Activated T-helper 1 cell treated with anti-CD3 and anti-CD28 coated beads, Interleukin-12 subunit alpha, Interleukin-12 subunit beta, Interleukin-2, Interleukin-4 antibody, amounts not matched to agents 30 ng/mL and 10 ng/mL and 1 ng/mL, durations not matched to agents 14 hours and 24 hours and 36 hours (primary cell): ENCODE data around the gene GSDMA. TPM values are rescaled to one million over a fixed set of nuclear protein-coding genes. Genes with fewer than 3 reads are reported as not detected.
A peak's percentile ranks its signal among the peaks of the same experiment; 100 is the strongest.

ENCODE experiments used
- DNase-seq: peaks from one replicate; pipeline ENCODE4 v3.0.0; 2021; ENCODE audit warnings: low spot score
- H3K27ac Mint-ChIP-seq: one replicate; pipeline ENCODE4 v1.8.0; 2021; ENCODE audit warnings: mild to moderate bottlenecking, mixed read lengths
- H3K27me3 Mint-ChIP-seq: one replicate; pipeline ENCODE4 v1.8.0; 2022; ENCODE audit warnings: mild to moderate bottlenecking, moderate library complexity, mixed read lengths; ENCODE audit not compliant: insufficient read depth
- H3K36me3 Mint-ChIP-seq: one replicate; pipeline ENCODE4 v1.8.0; 2021; ENCODE audit warnings: low read depth, mixed read lengths
- H3K4me1 Mint-ChIP-seq: one replicate; pipeline ENCODE4 v1.8.0; 2021; ENCODE audit warnings: low read depth, mixed read lengths
- H3K4me3 Mint-ChIP-seq: one replicate; pipeline ENCODE4 v1.8.0; 2021; ENCODE audit warnings: mild to moderate bottlenecking, moderate library complexity, mixed read lengths
- H3K9me3 Mint-ChIP-seq: one replicate; pipeline ENCODE4 v1.8.0; 2021; ENCODE audit warnings: mixed read lengths
- intact Hi-C: fragments of 100-400 bp; cut with micrococcal nuclease; formaldehyde crosslinking; loops from one replicate; pipeline ENCODE4 v1.15.1; 2024
- total RNA-seq: library from RNA; stranded (reverse); gene quantifications from 2 replicates; pipeline ENCODE4 v1.2.3, GENCODE V29; 2022

GSDMA gene
- 0.42 and 0.73 TPM in 2 replicates for total RNA-seq

DNA sequence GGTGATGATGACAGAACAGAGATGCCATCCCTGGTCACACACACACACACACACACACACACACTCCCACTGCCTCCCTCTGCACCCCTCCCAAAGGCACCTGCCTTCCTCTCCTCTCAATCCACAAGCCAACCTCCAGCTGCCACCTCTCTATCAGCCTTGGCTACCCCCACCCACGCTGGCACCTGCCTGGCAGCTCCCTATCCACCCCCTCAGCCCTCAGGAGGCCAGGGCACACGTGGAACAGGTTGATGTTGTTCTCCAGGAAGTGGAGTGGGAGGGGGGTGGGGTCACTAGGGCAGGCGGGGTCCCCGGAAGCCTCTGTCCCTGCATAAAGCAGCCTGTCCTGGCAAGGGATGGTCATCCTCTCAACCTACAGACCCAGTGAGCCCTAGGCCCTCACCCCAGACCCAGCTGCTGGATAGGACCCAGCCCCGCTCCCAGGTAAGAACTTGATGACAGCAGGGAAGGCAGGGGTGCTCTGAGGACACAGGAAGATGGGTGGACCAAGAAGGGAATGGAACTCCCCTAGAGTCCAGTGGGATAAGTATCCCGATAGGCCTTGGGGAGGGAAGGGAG lies at the start of gene GSDMA:
TSS of gene GSDMA (plus strand) at position 363 of the 579 bp plus-strand sequence. CDS start 2,684 bp downstream, outside the sequence.
- Mint-ChIP-seq H3K27me3 (peaks cover 7% of the 10 kb centered on the region), H3K36me3 (no peaks in the 10 kb centered on the region), H3K27ac (peak within 1 kb of the TSS; percentile 71), H3K4me1 (peaks cover 38% of the 10 kb centered on the region), H3K4me3 (no peak within 1 kb of the TSS), H3K9me3 (no peaks in the 10 kb centered on the region)
- DNase-seq = no peak
- intact Hi-C loops = no loop called here

GRCh38 chr17:39913989-39914388 lies 48.8 kb upstream of the GSDMA start:
- intact Hi-C loops = no loop called here
- H3K4me3 Mint-ChIP-seq = no peak overlapping the region
- DNase-seq = no peak
- H3K9me3 Mint-ChIP-seq = no peaks in the 10 kb centered on the region
- H3K27me3 Mint-ChIP-seq = no peaks in the 10 kb centered on the region
- peaks cover 37% of the 10 kb centered on the region for H3K4me1 Mint-ChIP-seq
- peaks cover 58% of the 10 kb centered on the region for H3K36me3 Mint-ChIP-seq
- H3K27ac Mint-ChIP-seq = peak overlapping the region; percentile 18

GRCh38 chr17:39915559-39915958 lies 47.2 kb upstream of the GSDMA start:
- no peak for DNase-seq
- intact Hi-C loops = no loop called here
- peak overlapping the region; percentile 16 for H3K27ac Mint-ChIP-seq
- peaks cover 48% of the 10 kb centered on the region for H3K4me1 Mint-ChIP-seq
- H3K9me3 Mint-ChIP-seq = no peaks in the 10 kb centered on the region
- H3K4me3 Mint-ChIP-seq = no peak overlapping the region
- peaks cover 59% of the 10 kb centered on the region for H3K36me3 Mint-ChIP-seq
- H3K27me3 Mint-ChIP-seq = no peaks in the 10 kb centered on the region

DNA sequence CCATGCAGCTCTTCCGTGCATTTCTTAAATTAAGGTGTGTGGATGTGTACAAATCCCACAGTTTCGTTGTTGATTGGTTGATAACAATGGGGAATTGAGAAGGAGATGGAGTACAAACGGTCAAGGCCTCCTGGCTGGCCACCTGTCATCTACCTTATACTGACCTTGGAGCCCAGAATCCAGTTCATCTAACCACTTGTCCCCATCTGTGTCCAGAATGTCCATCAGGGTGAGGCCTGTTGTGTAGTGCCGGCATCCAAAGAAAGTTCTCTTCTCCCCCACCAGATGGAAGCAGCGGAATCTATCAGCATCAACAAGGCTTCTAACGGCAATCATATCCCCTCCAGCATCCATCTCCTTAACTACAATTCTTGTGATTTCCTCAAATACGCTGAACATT lies 45.9 kb upstream of the GSDMA start:
- no peak for DNase-seq
- H3K27ac Mint-ChIP-seq = no peak overlapping the region
- H3K9me3 Mint-ChIP-seq = no peaks in the 10 kb centered on the region
- no peaks in the 10 kb centered on the region for H3K27me3 Mint-ChIP-seq
- H3K4me3 Mint-ChIP-seq = no peak overlapping the region
- intact Hi-C loops = no loop called here
- peaks cover 60% of the 10 kb centered on the region for H3K36me3 Mint-ChIP-seq
- peaks cover 62% of the 10 kb centered on the region for H3K4me1 Mint-ChIP-seq

GRCh38 chr17:39919087-39919683 lies 43.6 kb upstream of the GSDMA start:
- DNase-seq = no peak
- Mint-ChIP-seq H3K4me1 (peaks cover 77% of the 10 kb centered on the region), H3K4me3 (no peak overlapping the region), H3K9me3 (no peaks in the 10 kb centered on the region), H3K36me3 (peaks cover 56% of the 10 kb centered on the region), H3K27ac (peak overlapping the region; percentile 82), H3K27me3 (no peaks in the 10 kb centered on the region)
- intact Hi-C loops = no loop called here

DNA sequence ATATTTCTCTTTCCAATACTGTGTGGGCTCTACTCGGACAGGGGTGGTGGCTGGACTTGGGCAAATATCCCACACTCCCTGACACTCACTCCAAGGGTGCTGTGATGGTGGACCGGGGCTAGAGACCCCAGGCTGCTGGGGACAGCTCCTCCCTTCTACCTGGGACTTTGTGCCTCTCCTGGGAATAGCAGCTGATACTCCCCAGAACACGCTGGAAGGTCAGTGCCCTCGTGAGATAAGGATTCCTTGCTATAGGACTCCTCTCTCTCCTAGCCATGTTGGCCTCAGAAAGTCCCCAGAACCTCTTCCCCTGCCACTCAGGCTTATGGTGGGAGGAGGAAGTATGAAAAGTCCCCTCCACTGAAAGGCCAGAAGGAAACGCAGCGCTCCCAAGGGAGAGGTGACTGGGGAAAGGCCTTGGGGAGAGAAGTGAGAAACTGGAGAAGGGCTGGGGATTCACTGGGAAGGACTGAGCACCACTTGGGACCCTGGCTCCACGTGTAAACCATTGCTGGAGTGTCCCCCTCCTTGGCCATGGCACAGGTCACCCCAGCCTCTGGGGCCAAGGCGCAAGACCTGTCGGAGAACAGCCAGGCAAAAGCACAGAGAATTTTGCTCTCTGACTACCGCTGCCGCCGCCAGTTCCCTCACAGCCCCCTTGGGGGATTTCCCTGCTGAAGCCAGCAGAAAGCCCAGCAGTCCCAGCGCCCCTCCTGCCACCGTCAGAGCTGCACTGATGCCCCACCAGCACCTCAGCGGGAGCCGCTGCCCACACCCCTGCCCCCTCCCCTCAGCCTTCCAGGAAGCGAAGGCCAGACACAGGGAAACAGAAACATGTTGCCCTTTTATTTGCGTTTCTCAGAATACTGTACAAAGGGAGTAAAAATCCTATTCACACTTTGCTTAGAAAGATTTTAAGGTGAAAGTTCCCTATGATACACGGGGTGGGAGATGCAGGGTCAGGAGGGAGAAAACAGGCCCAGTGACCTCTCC lies 42.3 kb upstream of the GSDMA start:
- Mint-ChIP-seq H3K4me3 (peak overlapping the region; percentile 60), H3K27me3 (no peaks in the 10 kb centered on the region), H3K27ac (peak overlapping the region; percentile 91), H3K9me3 (no peaks in the 10 kb centered on the region), H3K4me1 (peaks cover 87% of the 10 kb centered on the region), H3K36me3 (peaks cover 55% of the 10 kb centered on the region)
- DNase-seq = peak; percentile 40
- intact Hi-C loops = no loop called here

- intact Hi-C loops = no loop called here
- Mint-ChIP-seq H3K9me3 (no peaks in the 10 kb centered on the region), H3K4me3 (peak overlapping the region; percentile 60), H3K27me3 (no peaks in the 10 kb centered on the region), H3K4me1 (peaks cover 88% of the 10 kb centered on the region), H3K27ac (peak overlapping the region; percentile 91), H3K36me3 (peaks cover 51% of the 10 kb centered on the region)
- no peak for DNase-seq
These were observed 41.5 kb upstream of the GSDMA start for GRCh38 chr17:39921323-39921722.

- no peaks in the 10 kb centered on the region for H3K9me3 Mint-ChIP-seq
- H3K4me3 Mint-ChIP-seq = peak overlapping the region; percentile 60
- H3K27ac Mint-ChIP-seq = peak overlapping the region; percentile 91
- intact Hi-C loops = no loop called here
- H3K4me1 Mint-ChIP-seq = peaks cover 84% of the 10 kb centered on the region
- H3K36me3 Mint-ChIP-seq = peaks cover 48% of the 10 kb centered on the region
- H3K27me3 Mint-ChIP-seq = no peaks in the 10 kb centered on the region
- DNase-seq = no peak
These were observed 40.8 kb upstream of the GSDMA start for GRCh38 chr17:39922006-39922405.

DNA sequence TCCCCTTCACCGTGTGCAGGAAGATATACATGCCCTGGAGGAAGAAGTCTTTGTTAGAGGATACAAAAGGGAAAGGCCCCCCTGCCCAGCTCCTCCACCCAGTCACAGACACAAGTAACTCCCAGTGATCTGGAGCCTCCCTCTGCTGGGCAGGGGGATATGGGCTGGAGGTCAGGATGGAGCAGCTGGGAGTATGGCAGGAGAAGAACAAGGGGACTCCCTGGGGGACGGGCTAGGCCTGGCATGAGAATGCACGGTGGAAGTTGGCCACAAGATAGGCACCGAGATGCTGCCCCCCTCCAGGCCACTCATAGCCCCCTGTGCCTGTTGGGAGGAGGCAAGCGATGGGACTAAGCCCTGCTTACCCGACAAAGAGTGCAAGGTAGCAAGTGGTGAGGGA lies 39.6 kb upstream of the GSDMA start:
- Mint-ChIP-seq H3K4me3 (peak overlapping the region; percentile 57), H3K9me3 (no peaks in the 10 kb centered on the region), H3K27ac (peak overlapping the region; percentile 75), H3K27me3 (no peaks in the 10 kb centered on the region), H3K36me3 (peaks cover 39% of the 10 kb centered on the region), H3K4me1 (peaks cover 83% of the 10 kb centered on the region)
- intact Hi-C loops = no loop called here
- no peak for DNase-seq

DNA sequence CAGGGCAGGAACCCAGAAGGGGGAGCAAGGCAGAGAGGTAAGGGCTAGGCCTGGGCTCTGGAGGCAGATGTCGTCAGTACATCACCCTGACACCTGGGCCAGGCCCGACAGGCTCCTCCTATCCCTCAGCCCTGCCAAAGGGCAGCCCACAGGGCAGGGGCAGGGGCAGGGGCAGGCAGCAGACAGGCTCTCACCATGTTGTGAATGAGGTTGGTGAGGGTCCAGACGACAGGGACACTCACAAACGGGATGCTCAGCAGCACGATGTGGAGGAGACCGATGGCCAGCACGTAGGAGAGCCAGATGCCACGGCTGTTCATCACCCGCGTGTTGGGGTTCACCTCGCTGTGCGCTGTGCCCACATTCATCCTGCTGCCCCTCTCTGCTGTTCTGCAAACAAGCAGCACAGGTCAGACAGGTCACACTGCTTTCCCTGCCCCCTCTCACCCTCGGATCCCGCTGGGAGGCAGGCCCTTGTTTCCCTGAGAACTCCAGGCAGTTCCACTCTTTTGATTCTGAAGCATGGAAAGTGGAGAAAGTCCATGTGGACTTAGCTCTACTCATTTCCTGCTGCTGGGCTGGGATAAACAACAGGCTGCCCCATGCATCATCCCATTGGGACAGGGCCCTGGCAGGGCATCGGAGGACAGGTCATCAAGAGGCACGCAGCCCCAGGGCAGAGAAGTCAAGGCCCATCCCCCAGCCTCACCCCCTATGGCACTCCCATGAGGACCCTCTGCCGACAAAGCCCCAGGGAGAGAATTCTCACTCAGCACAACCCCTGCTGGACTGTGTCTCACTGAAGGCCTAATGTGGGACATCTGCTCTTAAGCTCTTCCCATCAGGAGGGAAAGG lies 38.7 kb upstream of the GSDMA start:
- H3K9me3 Mint-ChIP-seq = no peaks in the 10 kb centered on the region
- H3K4me1 Mint-ChIP-seq = peaks cover 81% of the 10 kb centered on the region
- H3K4me3 Mint-ChIP-seq = peak overlapping the region; percentile 97
- intact Hi-C loops = no loop called here
- H3K27me3 Mint-ChIP-seq = no peaks in the 10 kb centered on the region
- peak overlapping the region; percentile 92 for H3K27ac Mint-ChIP-seq
- H3K36me3 Mint-ChIP-seq = peaks cover 33% of the 10 kb centered on the region
- DNase-seq = no peak

- Mint-ChIP-seq H3K27me3 (no peaks in the 10 kb centered on the region), H3K4me3 (peak overlapping the region; percentile 97), H3K27ac (peak overlapping the region; percentile 92), H3K4me1 (peaks cover 82% of the 10 kb centered on the region), H3K36me3 (peaks cover 30% of the 10 kb centered on the region), H3K9me3 (no peaks in the 10 kb centered on the region)
- intact Hi-C loops = loop anchor here (5.0 kb wide), 2 partner anchors 152 to 462 kb away; partner anchors contain the start of gene CDK12
- DNase-seq = no peak
These were observed 38.1 kb upstream of the GSDMA start for GRCh38 chr17:39924691-39925055.
